Activated T-helper 1 cell treated with anti-CD3 and anti-CD28 coated beads, Interleukin-2, amount 50 U/mL, for 16 hours (primary cell): ENCODE results near the gene YWHAB.

Experiments used
- DNase-seq, 2 donors: peaks; one replicate each; pipeline ENCODE4 v3.0.0-alpha.2; 2020; ENCODE audit warnings: low read depth in 1 of 2, low spot score in 1 of 2

YWHAB gene

GRCh38 chr20:44950368-44950767 is 64.9 kb downstream of the YWHAB start:
- no peak for DNase-seq

GRCh38 chr20:44952731-44953130 is 67.2 kb downstream of the YWHAB start:
- DNase-seq: no peak

DNA sequence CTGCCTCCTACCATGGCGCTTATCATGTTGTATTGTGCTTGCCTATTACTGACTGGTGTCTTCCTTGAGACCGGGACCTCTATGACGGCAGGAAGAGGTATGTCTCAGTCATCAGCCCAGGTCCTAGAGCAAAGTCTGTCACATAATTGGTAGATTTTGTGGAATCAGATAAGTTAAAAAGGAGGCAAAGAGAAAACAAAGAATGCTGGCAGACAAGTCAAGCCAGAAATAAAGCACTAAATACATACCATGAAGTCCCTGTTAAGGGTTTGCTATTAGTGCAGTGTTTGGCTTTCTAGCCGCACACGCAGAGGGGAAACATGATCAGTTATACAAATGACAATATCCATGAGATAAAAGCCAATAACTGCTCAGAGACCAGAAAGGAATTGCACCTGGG is 68.7 kb downstream of the YWHAB start:
- no peak for DNase-seq

- no peak for DNase-seq
These were observed 69.8 kb downstream of the YWHAB start for GRCh38 chr20:44955270-44955669.

DNA sequence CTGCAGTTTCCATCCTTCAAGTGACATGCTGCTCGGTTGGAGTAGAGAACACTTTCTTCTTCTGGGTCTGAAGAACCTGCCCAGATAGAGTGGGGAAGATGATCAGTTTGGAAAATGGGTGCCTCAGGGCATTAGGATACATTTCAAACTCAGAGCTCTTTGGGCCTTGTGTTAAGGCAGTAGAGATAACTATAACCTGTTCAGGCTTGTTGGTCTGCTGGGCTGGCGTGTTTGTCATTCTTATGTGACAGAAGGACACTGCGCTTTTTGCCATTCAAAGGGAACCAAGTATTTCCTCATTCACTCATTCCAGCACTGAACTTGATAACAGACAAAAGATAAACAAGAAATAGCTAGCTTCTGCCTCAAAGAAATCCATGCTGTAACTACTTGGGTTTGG is 70.9 kb downstream of the YWHAB start:
- no peak for DNase-seq
